CD4-positive, alpha-beta memory T cell (primary cell): ENCODE measurements around the gene ZNF394. TPM values are rescaled to one million over a fixed set of nuclear protein-coding genes. Genes with fewer than 3 reads are reported as not detected.
A peak's percentile ranks its signal among the peaks of the same experiment; 100 is the strongest.
"Not testable (repeated sequence)": the region's sequence is repeated elsewhere in the genome, so short reads cannot be mapped to it uniquely, and the experiment has no call there.

Experiments used
- CTCF ChIA-PET: fragments of 350-600 bp; sonication (Branson Sonifier 250); formaldehyde crosslinking; loops from one replicate; lab custom pipeline; 2021; ENCODE audit warnings: inconsistent platforms; ENCODE audit not compliant: partially characterized antibody; lab: Charles Lee
- POLR2A ChIA-PET: fragments of 350-600 bp; sonication (Branson Sonifier 250); formaldehyde crosslinking; loops from one replicate; lab custom pipeline; 2021; ENCODE audit not compliant: partially characterized antibody; lab: Charles Lee
- DNase-seq, 5 donors: peaks; one replicate each; pipeline versions ENCODE4 v3.0.0 to v3.0.0-alpha.2; 2020 to 2022; ENCODE audit warnings: mixed read lengths in 1 of 5
- H3K27ac ChIP-seq: one replicate; pipeline ENCODE4 v1.7.0; 2013; ENCODE audit warnings: low read depth, low read length
- H3K27me3 ChIP-seq: 2 replicates; pipeline ENCODE4 v1.7.0; 2013; ENCODE audit warnings: mild to moderate bottlenecking, low read length, moderate library complexity; ENCODE audit not compliant: insufficient read depth
- H3K36me3 ChIP-seq: 2 replicates; pipeline ENCODE4 v1.7.0; 2013; ENCODE audit warnings: mild to moderate bottlenecking, low read length, moderate library complexity; ENCODE audit not compliant: insufficient read depth
- H3K4me1 ChIP-seq: 2 replicates; pipeline ENCODE4 v1.7.0; 2013; ENCODE audit warnings: mild to moderate bottlenecking, low read length, moderate library complexity; ENCODE audit not compliant: insufficient read depth
- H3K4me3 ChIP-seq, 2 donors: one replicate each; pipeline ENCODE4 v1.7.0; 2013; ENCODE audit warnings: low read length in 2 of 2, mild to moderate bottlenecking in 1 of 2
- H3K9me3 ChIP-seq, 2 donors: one replicate each; pipeline ENCODE4 v1.7.0; 2013; ENCODE audit warnings: low read length in 2 of 2, control low read depth in 1 of 2; ENCODE audit not compliant: control insufficient read depth in 1 of 2
- H3K27ac Mint-ChIP-seq, 7 donors: one replicate each; pipeline ENCODE4 v1.8.0; 2020 to 2021; ENCODE audit warnings: mixed read lengths in 7 of 7, mild to moderate bottlenecking in 6 of 7, inconsistent platforms in 3 of 7, moderate library complexity in 3 of 7
- H3K27me3 Mint-ChIP-seq, 2 donors: one replicate each; pipeline ENCODE4 v1.8.0; 2020 to 2021; ENCODE audit warnings: mixed read lengths in 2 of 2
- H3K36me3 Mint-ChIP-seq, 2 donors: one replicate each; pipeline ENCODE4 v1.8.0; 2020 to 2021; ENCODE audit warnings: mixed read lengths in 2 of 2, inconsistent platforms in 1 of 2, mild to moderate bottlenecking in 1 of 2
- H3K4me1 Mint-ChIP-seq, 4 donors: one replicate each; pipeline ENCODE4 v1.8.0; 2020 to 2021; ENCODE audit warnings: mixed read lengths in 4 of 4, mild to moderate bottlenecking in 1 of 4
- H3K4me3 Mint-ChIP-seq, 8 donors: one replicate each; pipeline ENCODE4 v1.8.0; 2020 to 2021; ENCODE audit warnings: mixed read lengths in 8 of 8, mild to moderate bottlenecking in 7 of 8, moderate library complexity in 6 of 8, inconsistent platforms in 3 of 8
- H3K9me3 Mint-ChIP-seq, 8 donors: one replicate each; pipeline ENCODE4 v1.8.0; 2020 to 2021; ENCODE audit warnings: mixed read lengths in 8 of 8, mild to moderate bottlenecking in 5 of 8, inconsistent platforms in 3 of 8, moderate library complexity in 1 of 8
- intact Hi-C: fragments of 100-400 bp; cut with micrococcal nuclease; formaldehyde crosslinking; loops from one replicate; pipeline ENCODE4 v1.15.1; 2023
- polyA plus RNA-seq, 2 donors: library from polyadenylated mRNA; unstranded; fragments of 300-500 nt; fragmentation: Illumina TruSeq; gene quantifications; one replicate each; pipeline ENCODE4 v1.2.3, GENCODE V29; 2021
- total RNA-seq, 2 experiments: library from RNA; stranded (reverse); gene quantifications; one replicate each; pipeline ENCODE4 v1.2.3, GENCODE V29; 2021

Gene ZNF394
- total and polyA plus RNA-seq, 4 experiments from 2014 or later, result 64.5 to 88.6 (median 85.6) TPM

DNA sequence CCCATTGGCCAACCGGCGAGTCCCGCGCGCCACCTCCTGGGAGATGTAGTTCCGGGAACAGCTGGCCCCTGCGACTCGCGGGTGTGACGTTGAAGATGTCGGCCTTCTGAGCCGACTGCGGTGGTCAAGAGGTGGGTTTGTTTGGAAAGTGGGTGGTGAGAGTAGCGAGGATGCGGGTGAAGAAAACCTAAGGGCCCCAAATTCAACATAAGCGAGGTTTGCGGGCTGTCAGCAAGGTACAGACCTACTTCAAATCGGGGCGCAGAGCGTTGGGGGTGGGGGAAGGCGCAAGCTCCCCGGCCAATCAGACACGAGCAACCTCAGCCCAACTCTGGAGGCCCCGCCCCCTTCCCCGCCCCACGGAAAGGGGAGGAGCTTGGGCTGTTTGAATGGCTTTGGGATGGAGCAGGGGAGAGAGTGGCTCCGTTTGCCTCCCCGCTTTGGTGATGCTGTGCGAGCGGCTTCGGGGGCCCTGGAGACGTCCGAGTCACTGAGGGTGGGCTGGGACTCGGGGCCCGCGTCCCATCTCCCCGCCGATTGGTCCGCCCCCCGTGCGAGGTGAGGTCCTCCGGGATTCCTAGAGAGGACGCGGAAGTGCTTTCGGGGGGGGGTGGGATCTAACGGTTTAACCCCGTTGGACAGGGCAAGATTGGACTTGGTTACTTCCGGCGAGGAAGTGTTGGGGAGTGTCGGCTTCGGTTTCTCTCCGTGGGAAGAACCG is 4.7 kb upstream of the ZNF394 start, which contains the start of gene ZKSCAN5:
ZKSCAN5 (plus strand) TSS at position 60 of the 721 bp plus-strand sequence. CDS start 1,383 bp downstream, outside the sequence.
- H3K36me3 ChIP-seq, result no peaks in the 10 kb centered on the region
- peak within 1 kb of the TSS; percentile 93 to 100 (median 99) for H3K4me3 Mint-ChIP-seq
- CTCF ChIA-PET, result interaction anchor here (1.2 to 2.2 kb wide), 3 partner anchors 53 to 577 kb away, joined by 4 to 7 read pairs (median 5); partner anchors contain the start of gene ZNF655
- peaks cover 0 to 1% (median 0%) of the 10 kb centered on the region in 8 donors for H3K9me3 Mint-ChIP-seq
- H3K36me3 Mint-ChIP-seq, result peaks cover 0 to 16% of the 10 kb centered on the region in 2 donors
- peak within 1 kb of the TSS; percentile 94 to 95 for H3K4me3 ChIP-seq
- H3K27ac Mint-ChIP-seq, result peak within 1 kb of the TSS; percentile 89 to 100 (median 99)
- intact Hi-C loops, result loop anchor here (1.0 to 2.0 kb wide), 9 partner anchors 32 to 924 kb away; partner anchors contain the start of genes ARPC1B, ATP5MF, BUD31 and CPSF4
- H3K27me3 ChIP-seq, result no peaks in the 10 kb centered on the region
- H3K4me1 Mint-ChIP-seq, result peaks cover 18 to 42% (median 29%) of the 10 kb centered on the region in 4 donors
- H3K27me3 Mint-ChIP-seq, result no peaks in the 10 kb centered on the region
- no peaks in the 10 kb centered on the region for H3K9me3 ChIP-seq
- H3K27ac ChIP-seq, result peak within 1 kb of the TSS; percentile 86
- POLR2A ChIA-PET, result interaction anchor here (0.6 to 4.3 kb wide), 24 partner anchors 9 to 1203 kb away, joined by 3 to 86 read pairs (median 6); partner anchors contain the start of genes AP4M1, ATP5MF, BUD31 and CPSF4
- peaks cover 24% of the 10 kb centered on the region for H3K4me1 ChIP-seq
- peak; percentile 97 to 99 (median 97) for DNase-seq

DNA sequence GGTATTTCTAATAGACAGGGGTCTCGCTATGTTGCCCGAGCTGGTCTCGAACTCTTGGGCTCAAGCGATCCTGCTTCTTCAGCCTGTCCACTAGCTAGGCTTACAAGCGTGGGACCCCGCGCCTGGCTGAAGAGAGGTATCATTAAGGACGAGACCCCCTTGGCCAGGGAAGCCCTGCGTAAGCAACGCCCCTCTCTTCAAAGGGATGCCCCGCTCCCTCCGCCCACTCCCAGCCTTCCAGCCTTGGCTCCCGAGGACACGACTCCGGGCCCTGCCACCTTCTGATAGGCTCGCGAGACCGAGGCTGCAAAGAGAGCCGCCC is 4.2 kb upstream of the ZNF394 start:
- peak overlapping the region; percentile 94 to 95 for H3K4me3 ChIP-seq
- H3K27me3 Mint-ChIP-seq, result no peaks in the 10 kb centered on the region

GRCh38 chr7:99501236-99501635 is 1.2 kb upstream of the ZNF394 start:
- H3K27me3 Mint-ChIP-seq, H3K27me3 ChIP-seq, H3K27ac ChIP-seq, H3K4me3 ChIP-seq, intact Hi-C loops, H3K9me3 ChIP-seq, H3K9me3 Mint-ChIP-seq, DNase-seq: not testable (repeated sequence)
- CTCF ChIA-PET, result interaction anchor here (0.6 kb wide), 1 partner anchor 10 kb away, joined by 3 read pairs; no protein-coding TSS in a partner anchor
- peaks cover 35% of the 10 kb centered on the region for H3K4me1 ChIP-seq
- peaks cover 10% of the 10 kb centered on the region for H3K36me3 ChIP-seq
- H3K4me1 Mint-ChIP-seq, result peaks cover 25 to 57% (median 38%) of the 10 kb centered on the region in 4 donors
- POLR2A ChIA-PET, result interaction anchor here (0.6 to 3.7 kb wide), 7 partner anchors 28 to 906 kb away, joined by 3 to 61 read pairs (median 25); partner anchors contain the start of genes BUD31, FAM200A, PDAP1 and ZNF655
- peak overlapping the region in 5 of 7 donors; percentile 13 to 100 (median 65) for H3K27ac Mint-ChIP-seq
- peak overlapping the region; percentile 98 to 100 (median 100) for H3K4me3 Mint-ChIP-seq
- peaks cover 11 to 36% of the 10 kb centered on the region in 2 donors for H3K36me3 Mint-ChIP-seq

More for the DNA sequence above, 4.2 kb upstream of the ZNF394 start:
- H3K27ac ChIP-seq, result peak overlapping the region; percentile 86
- DNase-seq, result no peak
- ChIA-PET POLR2A (interaction anchor here (0.7 to 4.3 kb wide), 20 partner anchors 9 to 926 kb away, joined by 3 to 86 read pairs (median 6); partner anchors contain the start of genes AP4M1, ATP5MF, BUD31 and CPSF4), CTCF (interaction anchor here (1.2 to 2.2 kb wide), 3 partner anchors 54 to 578 kb away, joined by 4 to 7 read pairs (median 5); partner anchors contain the start of gene ZNF655)
- intact Hi-C loops, result loop anchor here (1.0 to 2.0 kb wide), 9 partner anchors 32 to 925 kb away; partner anchors contain the start of genes ARPC1B, ATP5MF, BUD31 and CPSF4
- H3K36me3 ChIP-seq, result no peaks in the 10 kb centered on the region
- H3K9me3 ChIP-seq, result no peaks in the 10 kb centered on the region
- Mint-ChIP-seq H3K4me3 (peak overlapping the region; percentile 93 to 100 (median 99)), H3K4me1 (peaks cover 19 to 46% (median 31%) of the 10 kb centered on the region in 4 donors), H3K27ac (peak overlapping the region; percentile 89 to 100 (median 99)), H3K9me3 (peaks cover 0 to 1% (median 0%) of the 10 kb centered on the region in 8 donors), H3K36me3 (peaks cover 0 to 20% of the 10 kb centered on the region in 2 donors)
- H3K27me3 ChIP-seq, result no peaks in the 10 kb centered on the region
- peaks cover 24% of the 10 kb centered on the region for H3K4me1 ChIP-seq

DNA sequence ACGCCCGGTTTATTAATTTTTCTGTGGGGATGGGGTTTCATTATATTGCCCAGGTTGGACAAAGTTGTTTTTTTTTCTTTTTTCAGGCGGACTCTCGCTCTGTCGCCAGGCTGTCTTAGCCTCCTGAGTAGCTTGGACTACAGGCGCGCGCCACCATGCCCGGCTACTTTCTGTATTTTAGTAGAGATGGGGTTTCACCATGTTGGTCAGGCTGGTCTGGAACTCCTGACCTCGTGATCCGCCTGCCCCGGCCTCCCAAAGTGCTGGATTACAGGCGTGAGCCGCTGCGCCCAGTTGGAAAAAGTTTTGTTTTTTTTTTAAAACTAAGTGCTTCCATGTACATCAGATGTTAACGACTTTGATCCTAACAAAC is 542 bp upstream of the ZNF394 start:
- H3K27ac ChIP-seq, result peak overlapping the region; percentile 96
- intact Hi-C loops, result loop anchor here (1.0 kb wide), 2 partner anchors 28 to 52 kb away; partner anchors contain the start of genes FAM200A and ZNF789
- Mint-ChIP-seq H3K4me3 (peak overlapping the region; percentile 98 to 100 (median 100)), H3K9me3 (no peaks in the 10 kb centered on the region), H3K36me3 (peaks cover 13 to 38% of the 10 kb centered on the region in 2 donors), H3K27me3 (no peaks in the 10 kb centered on the region), H3K27ac (peak overlapping the region; percentile 97 to 100 (median 100)), H3K4me1 (peaks cover 19 to 54% (median 34%) of the 10 kb centered on the region in 4 donors)
- peaks cover 29% of the 10 kb centered on the region for H3K4me1 ChIP-seq
- H3K27me3 ChIP-seq, result no peaks in the 10 kb centered on the region
- DNase-seq, result no peak
- H3K36me3 ChIP-seq, result peaks cover 13% of the 10 kb centered on the region
- ChIA-PET CTCF (interaction anchor here (0.9 to 1.2 kb wide), 2 partner anchors 34 to 174 kb away, joined by 3 read pairs; partner anchors contain the start of gene ARPC1A), POLR2A (interaction anchor here (1.0 to 3.7 kb wide), 18 partner anchors 9 to 131 kb away, joined by 3 to 61 read pairs (median 7); partner anchors contain the start of genes ATP5MF, BUD31, FAM200A and PDAP1)
- H3K9me3 ChIP-seq, result no peaks in the 10 kb centered on the region
- peak overlapping the region; percentile 95 to 98 for H3K4me3 ChIP-seq

- CTCF ChIA-PET, result interaction anchor here (1.1 kb wide), 1 partner anchor 26 kb away, joined by 3 read pairs; no protein-coding TSS in a partner anchor
- peak overlapping the region; percentile 98 to 100 (median 100) for H3K4me3 Mint-ChIP-seq
These were observed 735 bp downstream of the ZNF394 start for GRCh38 chr7:99499371-99499720.

DNA sequence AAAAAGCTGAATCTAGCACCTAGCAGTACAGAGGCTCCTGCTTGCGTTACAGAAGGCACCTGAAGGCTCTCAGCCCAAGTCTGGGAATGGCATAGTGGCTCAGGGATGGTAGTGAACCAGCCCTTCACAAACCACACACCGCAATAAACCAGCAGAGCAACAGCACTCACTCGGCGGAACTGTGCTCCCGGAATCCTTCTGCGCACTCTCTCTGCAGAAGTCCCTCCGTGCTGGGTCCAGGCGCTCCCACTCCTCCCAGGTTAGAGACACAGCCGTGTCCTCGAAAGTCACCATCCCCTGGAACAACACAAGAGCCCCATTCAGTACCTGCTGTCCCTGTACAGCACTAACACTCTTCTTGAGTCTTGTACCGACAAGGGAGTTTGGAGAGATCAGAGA is 1.5 kb downstream of the ZNF394 start:
- ChIA-PET CTCF (interaction anchor here (1.6 kb wide), 1 partner anchor 25 kb away, joined by 4 read pairs; the partner anchor contains the start of gene ZNF789), POLR2A (interaction anchor here (0.9 to 3.7 kb wide), 6 partner anchors 22 to 96 kb away, joined by 3 to 61 read pairs (median 4); partner anchors contain the start of genes FAM200A and ZNF655)
- H3K9me3 ChIP-seq, result peaks cover 3 to 10% of the 10 kb centered on the region in 2 donors
- Mint-ChIP-seq H3K27me3 (no peaks in the 10 kb centered on the region), H3K4me1 (peaks cover 17 to 42% (median 29%) of the 10 kb centered on the region in 4 donors), H3K4me3 (peak overlapping the region; percentile 98 to 100 (median 100)), H3K9me3 (peaks cover 0 to 12% (median 9%) of the 10 kb centered on the region in 8 donors), H3K27ac (peak overlapping the region; percentile 88 to 100 (median 100)), H3K36me3 (peaks cover 28 to 41% of the 10 kb centered on the region in 2 donors)
- peak overlapping the region; percentile 96 for H3K27ac ChIP-seq
- intact Hi-C loops, result no loop called here
- DNase-seq, result no peak
- H3K36me3 ChIP-seq, result peaks cover 27% of the 10 kb centered on the region
- H3K27me3 ChIP-seq, result no peaks in the 10 kb centered on the region
- peak overlapping the region; percentile 71 to 98 for H3K4me3 ChIP-seq
- H3K4me1 ChIP-seq, result peaks cover 24% of the 10 kb centered on the region

More at GRCh38 chr7:99499371-99499720, 735 bp downstream of the ZNF394 start:
- peaks cover 20 to 33% of the 10 kb centered on the region in 2 donors for H3K36me3 Mint-ChIP-seq
- Histone ChIP-seq H3K9me3 (peaks cover 0 to 2% of the 10 kb centered on the region in 2 donors), H3K27ac (peak overlapping the region; percentile 96), H3K4me3 (peak overlapping the region; percentile 95 to 98), H3K27me3 (no peaks in the 10 kb centered on the region), H3K4me1 (peaks cover 24% of the 10 kb centered on the region), H3K36me3 (peaks cover 19% of the 10 kb centered on the region)
- intact Hi-C loops, result loop anchor here (1.0 kb wide), 2 partner anchors 90 to 117 kb away; partner anchors contain the start of gene ZSCAN25
- H3K4me1 Mint-ChIP-seq, result peaks cover 16 to 43% (median 29%) of the 10 kb centered on the region in 4 donors
- H3K9me3 Mint-ChIP-seq, result peaks cover 0 to 4% (median 1%) of the 10 kb centered on the region in 8 donors
- H3K27me3 Mint-ChIP-seq, result no peaks in the 10 kb centered on the region
- peak; percentile 49 to 62 (median 54) for DNase-seq
- H3K27ac Mint-ChIP-seq, result peak overlapping the region; percentile 97 to 100 (median 100)
- POLR2A ChIA-PET, result interaction anchor here (1.0 to 3.7 kb wide), 21 partner anchors 8 to 1719 kb away, joined by 3 to 61 read pairs (median 7); partner anchors contain the start of genes ATP5MF, BUD31, FAM200A and PDAP1
